ENCODE results near the gene AK1.
"Not testable (repeated sequence)": the region's sequence is repeated elsewhere in the genome, so short reads cannot be mapped to it uniquely, and the experiment has no call there.

The AK1 gene

DNA sequence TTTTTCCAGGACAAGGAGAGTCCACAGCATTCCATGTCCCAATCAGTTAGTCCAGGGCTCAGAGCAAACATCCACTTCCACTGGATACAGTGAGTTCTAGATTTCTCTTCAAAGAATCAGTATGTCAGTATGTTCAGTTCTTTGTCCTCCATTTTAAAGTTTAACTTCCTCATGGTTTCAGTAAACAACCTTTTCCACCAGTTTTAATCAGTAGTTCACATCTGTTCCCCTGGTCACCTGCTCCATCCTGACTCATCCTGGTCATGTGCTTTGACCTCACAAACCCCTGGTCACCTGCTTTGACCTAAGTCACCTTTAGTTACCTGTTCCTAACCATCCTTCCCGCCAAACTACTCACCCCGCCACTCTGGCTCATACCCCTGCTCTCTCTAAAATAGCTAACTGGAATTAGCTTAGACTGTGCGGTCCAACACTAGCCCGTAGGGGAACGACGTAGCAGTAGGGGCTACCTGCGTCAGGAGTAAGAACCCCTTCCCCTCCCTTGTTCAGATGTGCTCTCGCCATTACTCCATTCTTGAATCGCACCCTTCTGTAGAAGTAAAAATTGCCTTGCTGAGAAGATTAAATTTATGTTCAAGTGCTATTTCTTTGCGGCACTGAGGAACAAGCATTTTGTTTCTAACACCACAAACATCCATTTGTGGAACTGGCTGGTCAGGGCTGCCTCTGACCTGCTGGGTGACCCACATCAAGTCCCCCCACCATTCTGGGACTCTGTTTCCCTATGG is 28.5 kb downstream of the AK1 start:
- no peak for DNase-seq (ENCODE audit: low read depth in 3 of 3)

DNA sequence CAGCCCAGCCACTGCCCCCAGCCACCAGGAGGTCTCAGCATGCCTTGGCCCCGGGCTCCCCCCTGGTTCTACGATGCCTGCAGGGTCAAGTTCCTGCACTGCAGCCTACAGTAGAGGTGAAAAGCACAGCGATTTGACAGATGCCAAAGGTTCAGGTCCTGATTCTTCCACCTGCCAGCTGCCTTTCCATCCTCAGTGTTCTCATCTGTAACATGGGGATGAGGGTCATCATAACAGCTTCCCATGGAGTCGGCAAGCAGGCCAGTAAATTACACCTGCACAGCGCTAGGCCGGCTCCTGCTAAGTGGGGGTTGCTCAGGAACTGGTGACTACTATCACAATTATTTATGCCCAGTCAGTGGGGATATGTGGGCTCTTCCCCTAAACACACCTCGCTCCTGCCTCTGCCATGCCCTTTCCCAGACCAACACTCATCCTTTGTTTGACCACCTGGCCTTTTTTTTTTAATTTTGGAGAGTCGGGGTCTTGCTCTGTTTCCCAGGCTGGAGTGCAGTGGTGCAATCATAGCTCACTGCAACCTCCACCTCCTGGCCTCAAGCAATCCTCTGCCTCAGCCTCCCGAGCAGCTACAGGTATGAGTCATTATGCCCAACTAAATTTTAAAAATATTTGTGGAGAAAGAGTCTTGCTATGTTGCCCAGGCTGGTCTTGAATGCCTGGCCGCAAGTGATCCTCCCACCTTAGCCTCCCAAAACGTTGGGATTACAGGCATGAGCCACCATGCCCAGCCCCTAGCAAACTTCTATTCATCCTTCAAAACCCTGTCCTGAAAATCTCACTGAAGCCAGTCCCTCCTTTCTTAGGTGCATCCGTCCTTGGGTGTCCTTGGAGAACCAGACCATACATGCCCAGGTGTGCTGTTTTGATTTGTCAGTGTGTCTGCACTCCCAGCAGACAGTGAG is 29.4 kb downstream of the AK1 start:
- no peak for DNase-seq (ENCODE audit: low read depth in 3 of 3)

DNA sequence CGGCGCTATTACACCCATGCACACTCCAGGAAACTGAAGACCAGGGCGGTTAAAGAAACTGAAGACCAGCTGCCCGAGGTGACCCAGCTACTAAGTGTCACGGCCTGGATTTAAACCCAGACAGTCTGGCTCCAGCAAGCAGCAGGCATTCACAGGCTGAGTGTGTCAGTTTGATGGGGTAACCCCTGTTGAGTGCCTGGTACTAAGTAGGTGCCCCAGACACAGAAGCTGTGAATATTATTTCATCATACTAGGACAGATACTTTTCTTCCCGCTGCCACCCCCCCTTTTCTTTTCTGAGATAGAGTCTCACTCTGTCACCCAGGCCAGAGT is 30.3 kb downstream of the AK1 start:
- DNase-seq (ENCODE audit: low read depth in 3 of 3) = no peak

DNA sequence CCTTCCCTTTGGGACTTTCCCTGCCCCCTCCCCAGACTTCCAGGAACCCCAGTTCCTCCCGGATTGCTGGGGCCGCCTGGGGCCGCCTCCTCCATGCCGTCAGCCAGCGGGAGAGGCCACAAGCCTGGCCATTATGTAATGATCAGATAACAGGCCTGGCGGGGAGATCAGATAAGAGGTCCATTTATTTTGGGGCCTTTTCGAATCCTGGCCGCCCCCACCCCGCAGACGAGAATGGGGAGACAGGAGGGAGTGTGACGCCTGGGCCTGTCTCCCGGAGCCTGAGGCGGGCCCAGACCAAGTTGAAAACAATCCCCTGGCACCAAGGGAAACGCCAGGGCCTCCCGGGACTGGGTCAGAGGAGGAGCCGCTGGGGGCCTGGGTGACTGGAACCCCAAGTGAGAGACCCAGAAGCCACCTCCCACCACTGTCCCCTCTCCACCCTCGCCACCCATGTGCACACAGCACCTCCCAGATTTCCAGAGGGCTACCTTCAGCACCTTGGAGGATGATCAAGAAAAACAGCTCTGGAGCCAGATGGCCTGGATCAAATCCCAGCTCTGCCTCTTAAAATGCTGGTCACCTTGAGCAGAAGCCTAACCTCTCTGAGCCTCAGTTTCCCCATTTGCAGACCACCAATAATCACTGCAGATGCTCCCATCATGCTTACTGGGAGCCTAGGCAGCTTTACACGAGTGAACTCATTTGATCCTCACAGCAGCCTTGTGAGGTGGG is 30.9 kb downstream of the AK1 start:
- no peak for DNase-seq (ENCODE audit: low read depth in 3 of 3)

DNA sequence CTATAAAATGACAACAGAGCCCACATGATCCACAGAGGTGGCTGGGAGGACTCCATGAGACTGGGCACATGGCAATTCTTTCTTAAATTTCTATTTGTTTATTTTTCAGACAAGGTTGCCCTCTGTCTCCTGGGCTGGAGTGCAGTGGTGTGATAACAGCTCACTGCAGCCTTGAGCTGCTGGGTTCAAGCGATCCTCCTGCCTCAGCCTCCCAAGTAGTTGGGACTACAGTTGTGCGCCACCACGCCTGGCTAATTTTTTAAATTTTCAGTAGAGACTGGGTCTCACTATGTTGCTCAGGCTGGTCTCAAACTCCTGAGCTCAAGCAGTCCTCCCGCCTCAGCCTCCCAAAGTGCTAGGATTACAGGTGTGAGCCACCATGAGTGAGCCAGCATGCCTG is 31.9 kb downstream of the AK1 start:
- not testable (repeated sequence) for DNase-seq (ENCODE audit: low read depth in 3 of 3)

DNA sequence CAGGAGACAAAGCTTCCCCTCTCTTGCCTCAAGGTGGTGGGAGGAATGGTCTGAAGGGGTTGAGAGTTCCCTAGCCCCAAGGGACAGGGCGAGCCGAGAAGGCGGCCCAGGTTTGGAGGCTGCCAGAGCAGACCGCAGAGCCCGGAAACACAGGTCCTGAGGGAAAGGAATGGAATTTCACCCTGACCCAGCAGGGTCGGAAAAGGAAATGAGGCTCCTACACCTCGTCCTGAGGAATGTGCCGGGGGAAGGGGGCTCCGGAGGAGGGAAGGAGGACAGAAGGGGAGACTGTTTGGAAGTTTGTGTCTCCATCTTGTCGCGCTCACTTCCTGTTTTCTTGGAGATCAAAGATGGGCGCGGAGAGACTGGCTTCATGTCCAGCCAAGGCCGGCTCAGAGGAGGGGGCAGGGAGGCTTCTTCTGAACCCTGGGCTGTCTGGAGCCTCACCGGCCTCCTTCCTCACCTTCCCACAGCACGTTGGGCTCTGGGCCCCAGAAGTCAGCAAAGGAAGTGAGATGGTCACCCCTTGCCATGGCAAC is 32.6 kb downstream of the AK1 start:
- DNase-seq (ENCODE audit: low read depth in 3 of 3) = no peak

DNA sequence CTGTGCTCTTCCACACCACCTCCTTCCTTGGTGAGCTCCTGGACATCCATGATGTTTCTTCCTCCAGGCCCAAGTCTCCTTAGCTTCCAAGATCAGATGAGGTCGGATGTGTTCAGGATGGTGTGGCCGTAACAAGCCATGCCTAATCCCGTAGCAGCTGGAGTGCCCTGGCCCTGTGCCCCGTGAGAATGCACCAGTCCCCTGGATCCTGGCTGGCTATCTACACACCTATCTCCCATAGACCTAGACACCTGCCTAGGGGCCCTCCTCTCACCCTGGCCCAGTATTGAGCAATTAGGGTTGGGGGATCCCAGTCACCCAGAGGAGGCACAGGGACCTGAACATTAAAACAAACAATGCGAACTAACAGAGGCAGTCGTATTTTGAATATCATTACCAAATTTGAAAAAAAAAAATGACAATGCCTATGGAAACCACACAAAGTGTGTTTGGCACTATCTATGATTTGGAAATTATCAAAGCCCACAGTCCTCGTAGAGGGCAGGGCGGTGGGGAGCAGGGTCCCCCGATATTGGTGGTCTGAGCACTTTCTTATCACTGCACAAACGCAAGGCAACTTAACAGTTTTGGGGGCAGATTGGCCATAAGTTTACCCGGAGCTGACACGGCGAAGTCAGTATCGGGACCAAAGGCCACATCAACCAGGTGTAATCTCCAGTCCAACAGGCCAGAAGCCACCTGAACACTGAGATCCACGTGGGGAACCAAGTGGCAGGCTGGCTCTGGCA is 36.2 kb downstream of the AK1 start:
- DNase-seq (ENCODE audit: low read depth in 3 of 3) = no peak

DNA sequence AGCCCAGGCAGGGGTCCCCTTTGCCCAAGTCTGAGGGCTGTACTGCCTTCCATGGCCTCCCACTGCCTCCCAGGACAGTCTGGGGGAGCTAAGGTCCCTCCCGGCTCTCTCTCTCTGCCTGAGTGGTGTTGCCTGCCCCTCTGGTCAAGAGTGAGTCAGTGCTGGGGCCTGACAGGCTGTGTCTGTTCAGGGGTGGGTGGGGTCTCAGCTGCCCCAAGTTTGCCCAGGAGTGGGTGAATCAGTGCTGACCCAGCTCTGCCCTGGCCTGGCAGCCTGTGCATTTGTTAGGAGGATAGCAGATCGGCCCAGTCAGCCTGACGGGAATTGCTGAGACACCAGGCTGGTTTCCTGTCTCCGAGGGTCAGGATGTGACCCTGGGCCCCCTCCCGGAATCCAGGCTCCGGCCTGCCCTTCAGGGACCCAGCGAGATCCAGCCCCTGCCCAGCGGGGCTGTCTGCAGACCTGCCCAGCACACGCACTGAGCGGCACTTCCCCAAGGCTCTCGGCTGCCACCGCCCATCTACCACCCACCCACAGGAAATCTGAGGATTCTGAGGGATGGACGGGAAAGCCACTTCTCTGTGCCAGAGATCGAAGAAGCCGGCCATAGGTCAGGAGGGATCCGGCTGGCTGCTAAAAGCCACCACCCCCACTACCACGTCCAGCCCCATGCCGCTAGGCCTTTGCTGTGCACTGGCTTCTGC is 38.9 kb downstream of the AK1 start:
- DNase-seq (ENCODE audit: low read depth in 3 of 3) = no peak

DNA sequence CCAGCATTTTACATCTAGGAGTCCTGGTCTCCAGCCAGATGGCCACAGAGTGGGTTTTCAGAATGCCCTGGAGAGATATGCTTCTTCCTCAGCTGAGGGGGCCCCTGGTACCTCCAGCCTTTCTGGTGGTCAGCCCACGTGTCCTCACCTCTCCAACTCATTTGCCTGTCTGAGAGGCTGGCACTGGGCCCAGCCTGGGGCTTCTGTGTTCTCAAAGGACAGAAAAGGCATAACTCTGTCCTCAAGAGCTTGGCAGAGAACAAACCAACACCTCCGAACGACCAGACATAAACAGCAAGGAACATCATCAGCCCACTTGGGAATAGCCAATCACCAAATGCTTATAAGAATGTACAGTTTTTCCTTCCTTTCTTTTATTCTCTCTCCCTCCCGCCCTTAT is 40.1 kb downstream of the AK1 start:
- no peak for DNase-seq (ENCODE audit: low read depth in 3 of 3)

DNA sequence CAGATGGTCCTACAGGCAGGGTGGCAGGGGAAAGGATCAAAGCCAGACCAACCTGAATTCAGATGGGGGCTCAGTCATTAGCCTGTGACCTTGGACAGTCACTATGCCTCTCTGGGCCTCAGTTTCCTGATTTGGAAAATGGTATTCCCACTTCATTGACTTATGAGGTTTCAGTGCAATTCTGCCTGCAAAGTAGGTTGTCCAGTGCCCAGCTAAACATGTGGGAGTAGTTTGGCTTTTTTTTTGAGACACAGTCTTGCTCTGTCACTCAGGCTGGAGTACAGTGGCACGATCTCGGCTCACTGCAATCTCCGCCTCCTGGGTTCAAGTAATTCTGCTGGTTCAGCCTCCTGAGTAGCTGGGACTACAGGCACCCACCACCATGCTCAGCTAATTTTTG is 40.9 kb downstream of the AK1 start:
- DNase-seq (ENCODE audit: low read depth in 3 of 3) = not testable (repeated sequence)

DNA sequence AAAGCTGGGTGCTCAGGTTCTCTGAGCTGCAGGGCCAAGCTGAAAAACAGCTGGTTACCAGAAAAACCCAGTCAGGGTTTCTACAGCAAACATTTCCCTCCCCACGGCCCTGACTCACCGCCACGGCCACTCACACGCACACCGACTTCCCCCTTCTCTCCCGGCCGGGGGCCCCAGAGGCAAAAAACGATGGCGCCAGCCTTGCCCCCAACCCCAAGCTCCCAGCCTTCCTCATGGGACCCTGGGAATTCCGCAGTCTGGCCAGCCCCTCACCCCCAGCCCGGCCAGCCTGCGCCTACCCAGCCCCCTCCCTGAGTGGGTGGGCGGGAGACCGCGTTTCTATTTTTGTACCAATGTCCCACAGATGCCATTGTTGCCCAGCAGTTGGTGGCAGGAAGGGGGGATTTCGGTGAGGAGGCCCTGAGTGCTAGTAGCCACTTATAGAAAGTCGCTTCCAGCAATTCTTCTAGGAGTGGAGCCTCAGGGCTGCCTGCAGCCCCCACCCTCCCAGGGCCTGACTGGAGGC is 41.4 kb downstream of the AK1 start:
- DNase-seq (ENCODE audit: low read depth in 3 of 3) = no peak

DNA sequence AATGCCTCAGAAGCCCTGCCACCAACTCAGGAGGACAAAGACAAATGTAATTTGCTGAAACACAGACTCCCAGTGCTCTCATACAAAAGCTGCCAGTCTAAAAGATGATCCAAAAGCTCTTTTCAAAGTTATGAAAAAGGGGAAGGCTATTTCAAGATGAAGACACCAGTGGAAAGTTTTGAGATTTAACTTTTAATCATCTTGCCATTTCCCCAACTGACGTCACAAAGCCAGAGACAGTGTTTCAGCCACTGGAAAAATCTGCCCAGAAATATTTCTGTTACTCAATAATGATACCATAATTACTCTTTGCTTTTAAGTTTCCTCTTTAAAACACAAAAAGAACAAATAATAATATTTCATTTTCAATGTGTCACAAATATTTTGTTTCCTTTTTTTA is 43.9 kb downstream of the AK1 start:
- no peak for DNase-seq (ENCODE audit: low read depth in 3 of 3)

DNA sequence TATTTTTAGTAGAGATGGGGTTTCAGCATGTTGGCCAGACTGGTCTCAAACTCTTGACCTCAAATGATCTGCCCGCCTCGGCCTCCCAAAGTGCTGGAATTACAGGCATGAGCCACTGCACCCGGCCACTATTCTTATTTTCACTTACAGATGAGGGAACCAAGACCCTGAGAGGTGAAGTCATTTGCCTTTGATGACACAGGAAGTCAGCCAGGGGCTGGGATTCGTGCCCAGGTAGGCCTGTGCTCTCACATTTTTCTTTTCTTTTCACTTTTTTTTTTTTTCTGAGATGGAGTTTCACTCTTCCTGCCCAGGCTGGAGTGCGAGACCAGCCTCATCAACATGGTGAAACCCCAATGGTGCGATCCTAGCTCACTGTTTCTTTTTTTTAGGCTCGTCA is 45.2 kb downstream of the AK1 start:
- no peak for DNase-seq (ENCODE audit: low read depth in 3 of 3)

DNA sequence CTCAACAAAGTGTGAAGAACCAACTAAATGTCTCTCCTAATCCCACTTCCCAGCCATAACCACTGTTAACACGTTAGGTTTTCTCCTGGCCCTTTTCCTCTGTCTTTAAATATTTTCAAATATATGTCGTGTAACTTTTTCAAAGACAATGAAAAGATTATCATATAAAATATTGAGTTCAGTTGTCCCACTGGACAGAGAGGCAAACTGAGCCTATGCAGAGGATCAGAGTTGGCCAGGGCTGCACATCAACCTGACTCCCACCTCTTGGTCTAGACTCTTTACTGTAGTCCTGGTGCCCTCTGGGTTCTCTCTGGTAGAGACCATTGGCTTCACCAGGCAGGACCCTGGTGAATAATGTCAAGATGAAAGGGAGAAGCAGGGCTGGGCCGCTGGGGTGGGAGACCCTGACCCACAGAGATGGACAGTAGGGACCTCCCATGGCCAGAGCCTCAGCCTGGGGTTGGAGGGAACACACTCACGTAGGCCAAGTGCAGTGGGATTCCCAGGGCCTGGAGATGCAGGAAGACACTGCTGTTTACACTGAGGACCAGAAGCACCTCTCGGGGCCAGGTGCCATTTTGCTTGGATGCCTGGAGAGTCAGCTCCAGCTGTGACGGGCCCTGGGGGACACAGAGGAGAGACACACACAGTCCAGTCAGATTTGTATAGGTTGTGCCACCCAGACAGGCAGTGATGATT is 48.1 kb downstream of the AK1 start:
- DNase-seq (ENCODE audit: low read depth in 3 of 3) = no peak

DNA sequence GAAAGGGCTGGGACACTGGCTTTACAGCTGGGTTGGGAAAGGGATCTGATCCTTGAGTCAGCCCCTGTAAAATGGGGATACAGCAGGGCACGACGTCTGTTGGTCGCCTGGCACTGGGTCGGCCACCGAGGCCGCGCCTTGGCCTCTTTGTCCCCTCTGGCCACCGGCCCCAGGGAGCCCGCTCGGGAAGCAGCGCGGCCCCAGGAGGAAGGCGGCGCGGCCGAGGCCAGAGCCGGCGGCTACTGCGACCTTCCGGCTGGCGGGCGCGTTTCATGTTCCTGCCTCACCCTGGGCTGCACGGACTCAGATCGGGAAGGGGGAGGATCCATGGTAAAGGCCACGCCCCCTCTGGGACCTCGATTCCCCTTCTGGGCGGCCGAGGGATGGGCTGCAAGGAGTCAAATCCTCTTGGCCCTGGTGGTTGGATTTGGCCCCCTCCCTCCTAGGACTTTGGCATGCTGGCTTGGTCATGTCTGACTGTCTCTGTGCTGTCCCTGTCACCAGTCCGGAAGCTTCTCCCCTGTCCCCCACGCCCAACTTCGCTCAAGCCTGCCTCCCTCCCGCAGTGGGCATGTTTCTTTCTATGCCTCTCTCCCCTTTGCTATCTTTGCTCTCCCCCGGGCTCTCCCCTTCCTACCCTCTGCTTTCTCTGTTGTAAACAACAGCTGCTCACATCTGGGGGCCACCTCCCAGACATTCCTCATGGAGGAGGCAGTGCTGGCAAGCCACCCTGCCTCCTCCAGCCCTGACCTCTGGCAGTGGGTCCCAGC is 49.0 kb downstream of the AK1 start:
- DNase-seq (ENCODE audit: low read depth in 3 of 3) = no peak

DNA sequence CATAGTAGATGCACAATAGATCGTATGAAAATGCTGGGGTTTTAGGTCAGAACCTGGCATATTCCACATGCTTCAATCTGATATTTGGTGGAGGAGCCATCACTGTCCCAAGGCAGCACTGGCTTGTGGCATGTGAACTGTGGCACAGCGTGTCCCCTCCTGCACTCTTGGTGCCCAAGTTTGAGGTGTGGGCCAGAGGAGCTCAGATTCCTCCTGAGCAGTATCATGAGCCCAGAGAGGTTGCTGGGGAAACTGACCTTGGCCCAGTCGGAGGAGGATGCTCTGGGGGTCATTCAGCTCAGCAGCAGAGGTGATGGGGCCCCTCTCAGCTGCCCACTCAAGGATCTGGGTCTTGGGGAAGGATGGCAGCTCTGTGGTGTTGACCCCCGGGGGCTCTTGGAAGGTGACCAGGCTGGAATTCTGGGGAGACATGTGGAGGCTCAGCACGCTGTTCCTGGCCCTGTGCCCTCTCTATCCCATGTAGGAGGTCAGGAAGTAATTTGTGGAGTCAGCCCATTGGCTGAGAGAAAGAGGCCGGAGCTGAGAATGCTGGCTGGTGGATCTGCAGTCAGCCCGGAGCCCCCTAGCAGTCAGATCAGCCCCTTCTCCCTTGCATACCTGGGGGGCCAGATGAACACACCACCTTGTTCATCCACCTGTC is 51.1 kb downstream of the AK1 start:
- no peak for DNase-seq (ENCODE audit: low read depth in 3 of 3)

DNA sequence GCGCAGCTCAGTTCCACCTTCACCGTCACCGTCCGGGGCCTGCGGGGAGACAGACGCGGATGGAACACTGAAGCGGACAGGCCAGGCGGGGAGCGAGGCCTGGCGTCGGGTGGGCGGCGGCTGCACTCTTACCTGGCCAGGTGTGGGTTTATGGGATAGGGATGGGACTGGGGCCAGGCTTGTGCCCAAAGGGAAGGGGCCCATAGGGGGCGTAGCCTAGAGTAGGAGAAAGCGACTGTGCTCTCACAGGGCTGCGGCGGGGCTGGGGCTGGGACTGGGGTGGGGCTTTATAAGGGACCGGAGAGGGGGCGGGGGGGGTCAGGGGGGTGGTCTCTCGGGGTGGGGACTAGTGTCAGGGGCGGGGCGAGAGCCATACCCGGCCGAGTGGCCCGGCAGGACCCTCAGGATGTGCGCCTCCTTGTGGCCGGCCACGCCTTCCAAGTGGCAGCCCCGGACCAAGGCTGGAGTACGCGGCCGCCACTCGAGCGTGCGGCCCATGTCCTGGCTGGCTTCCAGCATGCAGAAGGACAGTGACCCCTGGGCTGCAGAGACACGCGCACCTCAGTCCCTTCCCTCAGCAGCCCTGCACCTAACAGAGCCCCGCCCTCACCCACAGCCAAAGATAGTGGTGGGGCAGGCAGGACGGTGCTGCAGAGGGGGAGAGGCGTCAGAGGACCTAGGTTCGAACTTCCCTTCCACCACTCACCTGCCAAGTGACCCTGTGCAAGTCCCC is 52.0 kb downstream of the AK1 start:
- no peak for DNase-seq (ENCODE audit: low read depth in 3 of 3)

DNA sequence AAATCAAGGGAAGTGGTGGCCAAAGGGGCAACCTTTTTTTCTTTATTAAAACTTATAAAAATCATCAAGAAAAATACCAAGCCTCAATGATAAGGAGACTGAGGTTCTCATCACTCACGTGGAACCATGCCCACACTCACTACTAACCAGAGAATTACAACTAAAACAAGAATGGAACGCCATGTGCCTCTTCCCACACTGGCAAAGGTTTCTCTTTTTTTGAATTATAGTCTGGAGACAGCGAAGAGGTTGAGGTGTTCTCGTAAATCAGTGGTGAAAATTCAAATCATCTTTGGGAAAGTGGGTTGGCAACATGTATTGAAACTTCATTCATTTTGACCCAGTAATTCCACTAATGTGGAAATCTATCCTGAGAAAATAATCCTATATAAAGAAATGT is 55.4 kb downstream of the AK1 start:
- no peak for DNase-seq (ENCODE audit: low read depth in 3 of 3)
